Measurements from ENCODE around the gene SPOCD1. TPM values are rescaled to one million over a fixed set of nuclear protein-coding genes. Genes with fewer than 3 reads are reported as not detected.

SPOCD1 gene
- total RNA-seq, 1 donor from 2014 or later = 0.56 TPM

- peaks cover 40% of the 10 kb centered on the region for H3K27me3 Mint-ChIP-seq (ENCODE audit: low read depth)
- no peaks in the 10 kb centered on the region for H3K36me3 Mint-ChIP-seq (ENCODE audit: low read depth)
- TF ChIP-seq CTCF (conservative IDR thresholded peaks at IDR 0.05) = no peak
- no peak for DNase-seq (ENCODE audit: low read depth, low spot score)
- H3K27ac Mint-ChIP-seq (ENCODE audit: unreplicated experiment) = no peak overlapping the region
- peak overlapping the region; percentile 87 for H3K4me3 Mint-ChIP-seq
- H3K4me1 Mint-ChIP-seq = peaks cover 38% of the 10 kb centered on the region
- H3K9me3 Mint-ChIP-seq = no peaks in the 10 kb centered on the region
Measured at GRCh38 chr1:31763671-31764311, 52.0 kb downstream of the SPOCD1 start.

GRCh38 chr1:31762726-31763670 is 52.8 kb downstream of the SPOCD1 start:
- peak; percentile 68 for TF ChIP-seq CTCF (conservative IDR thresholded peaks at IDR 0.05)
- Mint-ChIP-seq H3K27me3 (ENCODE audit: low read depth) (peaks cover 32% of the 10 kb centered on the region), H3K4me1 (peaks cover 38% of the 10 kb centered on the region), H3K4me3 (peak overlapping the region; percentile 87), H3K9me3 (no peaks in the 10 kb centered on the region), H3K36me3 (ENCODE audit: low read depth) (no peaks in the 10 kb centered on the region), H3K27ac (ENCODE audit: unreplicated experiment) (no peak overlapping the region)
- peak; percentile 76 for DNase-seq (ENCODE audit: low read depth, low spot score)

DNA sequence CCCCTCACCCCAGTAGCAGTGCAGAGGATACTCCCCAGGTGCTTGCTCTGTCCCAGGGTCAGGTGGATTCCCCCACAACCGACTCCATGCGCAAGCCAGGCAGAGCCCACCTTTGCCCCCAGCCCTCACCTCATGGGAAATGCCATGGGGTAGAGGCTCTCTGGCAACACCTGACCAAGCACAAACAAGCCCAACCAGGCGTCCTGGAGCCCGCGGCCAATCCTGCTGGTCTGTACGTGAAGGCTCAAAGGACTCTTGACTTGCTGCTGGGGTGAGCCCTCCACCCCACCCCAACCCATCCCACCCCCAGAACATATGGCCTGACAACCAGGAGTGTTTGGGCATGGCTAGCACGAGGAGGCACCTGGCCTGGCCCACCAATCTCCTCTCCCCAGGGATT is 53.5 kb downstream of the SPOCD1 start:
- Mint-ChIP-seq H3K27me3 (ENCODE audit: low read depth) (peaks cover 25% of the 10 kb centered on the region), H3K36me3 (ENCODE audit: low read depth) (no peaks in the 10 kb centered on the region), H3K27ac (ENCODE audit: unreplicated experiment) (no peak overlapping the region), H3K9me3 (no peaks in the 10 kb centered on the region), H3K4me3 (peak overlapping the region; percentile 83), H3K4me1 (peaks cover 38% of the 10 kb centered on the region)
- no peak for TF ChIP-seq CTCF (conservative IDR thresholded peaks at IDR 0.05)
- no peak for DNase-seq (ENCODE audit: low read depth, low spot score)

DNA sequence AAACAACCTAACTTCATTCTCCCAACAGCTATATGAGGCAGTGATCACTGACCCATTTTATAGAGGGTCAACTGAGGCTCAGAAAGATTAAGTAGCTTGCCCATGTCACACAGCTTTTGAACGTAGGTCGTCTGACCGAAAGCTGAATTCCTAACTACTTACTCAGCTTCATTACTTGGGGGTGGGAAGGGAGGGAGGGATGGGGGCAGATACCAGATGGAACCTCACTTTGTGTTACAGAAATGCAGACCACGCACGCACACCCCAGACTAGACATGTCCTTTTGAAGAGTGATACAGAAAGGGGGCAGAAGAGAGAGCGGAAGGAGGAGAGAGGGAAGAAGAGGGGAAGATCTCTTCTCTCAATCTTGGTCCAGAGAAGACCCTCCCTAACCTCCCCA is 53.9 kb downstream of the SPOCD1 start:
- H3K9me3 Mint-ChIP-seq = no peaks in the 10 kb centered on the region
- peaks cover 25% of the 10 kb centered on the region for H3K27me3 Mint-ChIP-seq (ENCODE audit: low read depth)
- peak overlapping the region; percentile 83 for H3K4me3 Mint-ChIP-seq
- no peaks in the 10 kb centered on the region for H3K36me3 Mint-ChIP-seq (ENCODE audit: low read depth)
- TF ChIP-seq CTCF (conservative IDR thresholded peaks at IDR 0.05) = no peak
- DNase-seq (ENCODE audit: low read depth, low spot score) = no peak
- H3K27ac Mint-ChIP-seq (ENCODE audit: unreplicated experiment) = no peak overlapping the region
- peaks cover 38% of the 10 kb centered on the region for H3K4me1 Mint-ChIP-seq

DNA sequence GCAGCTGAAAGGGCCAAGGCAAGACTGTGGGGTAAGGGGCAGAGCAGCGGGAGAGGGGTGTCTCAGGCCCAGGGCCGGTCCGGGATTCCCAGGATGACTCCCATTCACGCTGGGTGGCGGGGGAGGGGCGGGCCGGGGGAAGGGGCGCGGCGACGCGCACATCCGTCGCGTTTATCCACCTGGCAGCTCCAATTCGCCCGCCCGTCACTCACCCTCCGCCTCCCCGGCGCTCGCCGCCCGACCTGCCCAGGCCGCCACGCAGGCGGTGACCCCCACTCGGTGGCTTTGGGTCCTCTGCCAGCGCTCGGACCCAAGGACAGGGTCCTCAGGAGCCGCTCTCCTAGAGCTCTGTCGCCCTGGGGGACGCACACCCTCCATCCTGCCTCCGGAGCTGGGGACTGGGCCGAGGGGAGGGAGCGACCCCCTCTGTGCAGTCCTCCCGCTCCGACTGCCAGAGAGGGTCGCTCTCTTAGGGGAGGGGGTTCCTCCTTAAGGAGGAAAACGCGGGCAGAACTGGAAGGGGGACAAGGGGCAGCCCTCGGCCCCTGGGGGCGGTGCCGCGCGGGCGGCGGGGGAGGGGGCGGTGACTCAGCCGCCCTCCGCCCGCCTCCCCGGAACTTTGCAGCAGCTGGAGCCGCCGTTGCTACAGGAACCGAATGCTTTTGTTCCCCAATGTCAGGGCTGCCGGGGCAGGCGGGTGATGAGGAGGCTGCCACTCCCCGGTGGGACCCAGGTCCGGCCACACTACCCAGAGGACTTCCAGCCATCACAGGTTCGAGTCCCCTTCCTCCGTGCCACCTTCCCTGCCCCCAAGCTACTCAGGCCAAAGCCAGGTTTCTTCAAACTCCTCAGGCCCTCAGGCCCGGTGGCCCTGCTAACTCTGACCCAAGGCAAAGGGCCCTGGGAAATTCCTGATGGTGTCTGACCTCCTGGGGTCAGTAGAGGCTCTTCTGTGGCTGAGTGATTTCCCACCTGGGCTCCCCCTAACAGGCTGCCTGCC is 55.1 kb downstream of the SPOCD1 start:
- Mint-ChIP-seq H3K4me3 (peak overlapping the region; percentile 83), H3K27ac (ENCODE audit: unreplicated experiment) (no peak overlapping the region), H3K9me3 (no peaks in the 10 kb centered on the region), H3K36me3 (ENCODE audit: low read depth) (no peaks in the 10 kb centered on the region), H3K27me3 (ENCODE audit: low read depth) (peaks cover 21% of the 10 kb centered on the region), H3K4me1 (peaks cover 34% of the 10 kb centered on the region)
- no peak for TF ChIP-seq CTCF (conservative IDR thresholded peaks at IDR 0.05)
- DNase-seq (ENCODE audit: low read depth, low spot score) = peak; percentile 62

Data from neural crest cell (in vitro differentiated cells).